Heart left ventricle (tissue), 13 donors: Measurements from ENCODE around the gene NUP214.

Experiments used
- POLR2A ChIP-seq, 2 donors: fragments of 450-650 bp; IDR thresholded peaks; one replicate each; pipeline ENCODE4 v1.6.1; 2017; ENCODE audit warnings: antibody characterized with exemption in 2 of 2, mild to moderate bottlenecking in 2 of 2, moderate library complexity in 2 of 2
- TF ChIP-seq, protein P1 (sequence below), 12 donors: fragments of 200-600 bp; sonication (generic) in 4 of 12; IDR thresholded peaks; one replicate each; pipeline versions ENCODE4 v1.5.0 to v1.8.0; 2018 to 2022; ENCODE audit warnings: antibody characterized with exemption in 12 of 12, mild to moderate bottlenecking in 5 of 12
- donor health status: ischemic (EF 13 %, LVEDD 7.1; RV severe dilation, severe dysfunction).
- donor health status: DM: no; HTN: yes; CAD: no.
- donor health status: DM: no; HTN: no; CAD: no.
- donor health status: ischemic (EF 25% LVEDD 6.9; RV normal size, moderate dysfunction).
- donor health status: ischemic (EF 25% LVEDD 5.7; RV mildly dilated, moderate dysfunction).
- donor health status: ischemic (EF 35%, LVEDD 5.7; RV mildly dilated, moderate dysfunction).
- donor health status: nonischemic (EF 11% LVEDD 7.7; RV severe dilation, severe dysfunction).
- donor health status: DM: yes; HTN: yes; CAD: no.
- donor health status: PGD.
- donor health status: ischemic (EF 29% LVEDD 5.4; RV normal size, mild dysfunction).
- donor health status: nonischemic (EF 23%, LVEDD 6.1; RV moderate dilation, normal function).

DNA sequence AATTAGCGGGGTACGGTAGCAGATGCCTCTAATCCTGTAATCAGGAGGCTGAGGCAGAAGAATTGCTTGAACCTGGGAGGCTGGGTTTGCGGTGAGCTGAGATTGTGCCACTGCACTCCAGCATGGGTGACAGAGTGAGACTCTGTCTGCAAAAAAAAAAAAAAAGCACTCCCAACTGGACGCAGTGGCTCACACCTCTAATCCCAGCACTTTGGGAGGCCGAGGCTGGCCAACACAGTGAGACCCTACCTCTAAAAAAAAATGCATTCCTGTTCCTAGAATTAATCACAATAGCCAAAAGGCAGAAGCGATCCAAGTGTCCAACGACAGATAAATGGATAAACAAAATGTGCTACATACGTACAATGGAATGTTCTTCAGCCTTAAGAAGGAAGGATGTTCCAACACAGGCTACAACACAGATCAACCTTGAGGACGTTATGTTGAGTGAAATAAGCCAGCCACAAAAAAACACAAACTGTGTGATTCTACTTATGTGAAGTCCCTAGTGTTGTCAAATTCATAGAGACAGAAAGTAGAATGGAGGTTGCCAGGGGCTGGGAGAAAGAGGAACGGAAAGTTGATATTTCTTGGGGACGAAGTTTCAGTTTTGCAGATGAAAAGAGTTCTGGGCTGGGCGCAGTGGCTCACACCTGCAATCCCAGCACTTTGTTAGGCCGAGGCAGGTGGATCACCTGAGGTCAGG, 137.1 kb downstream of the NUP214 start:
- TF ChIP-seq POLR2A (IDR thresholded peaks at IDR 0.05) = no peak
- TF ChIP-seq, protein P1, sequence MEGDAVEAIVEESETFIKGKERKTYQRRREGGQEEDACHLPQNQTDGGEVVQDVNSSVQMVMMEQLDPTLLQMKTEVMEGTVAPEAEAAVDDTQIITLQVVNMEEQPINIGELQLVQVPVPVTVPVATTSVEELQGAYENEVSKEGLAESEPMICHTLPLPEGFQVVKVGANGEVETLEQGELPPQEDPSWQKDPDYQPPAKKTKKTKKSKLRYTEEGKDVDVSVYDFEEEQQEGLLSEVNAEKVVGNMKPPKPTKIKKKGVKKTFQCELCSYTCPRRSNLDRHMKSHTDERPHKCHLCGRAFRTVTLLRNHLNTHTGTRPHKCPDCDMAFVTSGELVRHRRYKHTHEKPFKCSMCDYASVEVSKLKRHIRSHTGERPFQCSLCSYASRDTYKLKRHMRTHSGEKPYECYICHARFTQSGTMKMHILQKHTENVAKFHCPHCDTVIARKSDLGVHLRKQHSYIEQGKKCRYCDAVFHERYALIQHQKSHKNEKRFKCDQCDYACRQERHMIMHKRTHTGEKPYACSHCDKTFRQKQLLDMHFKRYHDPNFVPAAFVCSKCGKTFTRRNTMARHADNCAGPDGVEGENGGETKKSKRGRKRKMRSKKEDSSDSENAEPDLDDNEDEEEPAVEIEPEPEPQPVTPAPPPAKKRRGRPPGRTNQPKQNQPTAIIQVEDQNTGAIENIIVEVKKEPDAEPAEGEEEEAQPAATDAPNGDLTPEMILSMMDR (IDR thresholded peaks at IDR 0.05) = no peak
